Body of pancreas (tissue), 4 donors: ENCODE results near the gene GGA1. TPM values are rescaled to one million over a fixed set of nuclear protein-coding genes. Genes with fewer than 3 reads are reported as not detected.

Source experiments
- ATAC-seq: fragments of 150-250 bp; one replicate; pipeline ENCODE4 v1.9.1; 2016
- DNase-seq, 4 donors: peaks; one replicate each; pipeline ENCODE4 v3.0.0-alpha.2; 2019
- H3K27ac ChIP-seq, 4 donors: fragments of 200-600 bp; sonication (generic); 1 replicate in 3 of 4; 2 replicates in 1 of 4; pipeline versions ENCODE4 v1.5.1 to v1.6.1; 2016 to 2019; ENCODE audit warnings: mild to moderate bottlenecking in 1 of 4, mixed read lengths in 1 of 4, moderate library complexity in 1 of 4
- H3K27me3 ChIP-seq, 2 donors: fragments of 200-600 bp; sonication (generic); one replicate each; pipeline ENCODE4 v1.6.0; 2016; ENCODE audit warnings: mild to moderate bottlenecking in 1 of 2
- H3K36me3 ChIP-seq, 2 donors: fragments of 200-600 bp; sonication (generic); replicated peaks in 1 of 2; 2 replicates each; pipeline ENCODE4 v1.5.1; 2016; ENCODE audit warnings: low read depth in 2 of 2; ENCODE audit not compliant: insufficient read depth in 1 of 2
- H3K4me1 ChIP-seq: fragments of 200-600 bp; sonication (generic); one replicate; pipeline ENCODE4 v1.6.0; 2016
- H3K4me3 ChIP-seq, 2 donors: fragments of 200-600 bp; sonication (generic); 1 replicate in 1 of 2; 2 replicates in 1 of 2; pipeline ENCODE4 v1.5.1; 2016 to 2019
- H3K9me3 ChIP-seq, 3 donors: fragments of 200-600 bp; sonication (generic); 1 replicate in 2 of 3; 2 replicates in 1 of 3; pipeline ENCODE4 v1.5.1; 2016
- CTCF ChIP-seq, 7 experiments: fragments of 450-650 bp in 4 of 7; fragments of 200-600 bp in 3 of 7; sonication (generic) in 3 of 7; IDR thresholded peaks; one replicate each; pipeline ENCODE4 v1.5.1; 2016 to 2019; ENCODE audit warnings: antibody characterized with exemption in 7 of 7
- POLR2A ChIP-seq, 3 donors: fragments of 450-650 bp; IDR thresholded peaks; one replicate each; pipeline ENCODE4 v1.6.1; 2016; ENCODE audit warnings: antibody characterized with exemption in 3 of 3, mild to moderate bottlenecking in 2 of 3
- WGBS, 2 donors: methylation state at CpG; one replicate each; pipeline ENCODE4 v1.1.5; 2017; 5-methylcytosine and 5-hydroxymethylcytosine counted together
- intact Hi-C: fragments of 100-400 bp; cut with DNase I; formaldehyde crosslinking; loops from one replicate; pipeline ENCODE4 v1.15.1; 2023
- total RNA-seq, 2 donors: library from RNA; depleted of rRNA; stranded (reverse); fragments of >200 nt; gene quantifications; one replicate each; pipeline ENCODE4 v1.1.0, GENCODE V29; 2016

GGA1 gene
- total RNA-seq, 2 donors from 2014 or later = 38.4 to 42.5 TPM

- 28 to 38% methylated on average over 14 to 17 of the region's 17 CpGs for WGBS, 2 donors
- no peaks in the 10 kb centered on the region for H3K27me3 ChIP-seq
- H3K36me3 ChIP-seq = peaks cover 0 to 10% of the 10 kb centered on the region in 2 donors
- H3K4me3 ChIP-seq = no peak overlapping the region
- no peak for TF ChIP-seq CTCF (IDR thresholded peaks at IDR 0.05)
- no peak for TF ChIP-seq POLR2A (IDR thresholded peaks at IDR 0.05)
- intact Hi-C loops = no loop called here
- DNase-seq = no peak
- peaks cover 90% of the 10 kb centered on the region for H3K4me1 ChIP-seq
- peak overlapping the region; percentile 99 to 100 (median 99) for H3K27ac ChIP-seq
- ATAC-seq = no peak
- no peaks in the 10 kb centered on the region for H3K9me3 ChIP-seq
Observed at GRCh38 chr22:37565830-37566229, 42.8 kb upstream of the GGA1 start.

DNA sequence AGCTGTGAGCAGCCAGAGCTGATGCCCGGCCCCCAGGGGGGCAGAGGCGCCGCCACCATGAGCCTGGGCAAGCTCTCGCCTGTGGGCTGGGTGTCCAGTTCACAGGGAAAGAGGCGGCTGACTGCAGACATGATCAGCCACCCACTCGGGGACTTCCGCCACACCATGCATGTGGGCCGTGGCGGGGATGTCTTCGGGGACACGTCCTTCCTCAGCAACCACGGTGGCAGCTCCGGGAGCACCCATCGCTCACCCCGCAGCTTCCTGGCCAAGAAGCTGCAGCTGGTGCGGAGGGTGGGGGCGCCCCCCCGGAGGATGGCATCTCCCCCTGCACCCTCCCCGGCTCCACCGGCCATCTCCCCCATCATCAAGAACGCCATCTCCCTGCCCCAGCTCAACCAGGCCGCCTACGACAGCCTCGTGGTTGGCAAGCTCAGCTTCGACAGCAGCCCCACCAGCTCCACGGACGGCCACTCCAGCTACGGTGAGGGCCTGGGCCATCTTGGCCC is 42.3 kb upstream of the GGA1 start:
- peaks cover 95% of the 10 kb centered on the region for H3K4me1 ChIP-seq
- DNase-seq = peak in 1 of 4 donors; percentile 35

DNA sequence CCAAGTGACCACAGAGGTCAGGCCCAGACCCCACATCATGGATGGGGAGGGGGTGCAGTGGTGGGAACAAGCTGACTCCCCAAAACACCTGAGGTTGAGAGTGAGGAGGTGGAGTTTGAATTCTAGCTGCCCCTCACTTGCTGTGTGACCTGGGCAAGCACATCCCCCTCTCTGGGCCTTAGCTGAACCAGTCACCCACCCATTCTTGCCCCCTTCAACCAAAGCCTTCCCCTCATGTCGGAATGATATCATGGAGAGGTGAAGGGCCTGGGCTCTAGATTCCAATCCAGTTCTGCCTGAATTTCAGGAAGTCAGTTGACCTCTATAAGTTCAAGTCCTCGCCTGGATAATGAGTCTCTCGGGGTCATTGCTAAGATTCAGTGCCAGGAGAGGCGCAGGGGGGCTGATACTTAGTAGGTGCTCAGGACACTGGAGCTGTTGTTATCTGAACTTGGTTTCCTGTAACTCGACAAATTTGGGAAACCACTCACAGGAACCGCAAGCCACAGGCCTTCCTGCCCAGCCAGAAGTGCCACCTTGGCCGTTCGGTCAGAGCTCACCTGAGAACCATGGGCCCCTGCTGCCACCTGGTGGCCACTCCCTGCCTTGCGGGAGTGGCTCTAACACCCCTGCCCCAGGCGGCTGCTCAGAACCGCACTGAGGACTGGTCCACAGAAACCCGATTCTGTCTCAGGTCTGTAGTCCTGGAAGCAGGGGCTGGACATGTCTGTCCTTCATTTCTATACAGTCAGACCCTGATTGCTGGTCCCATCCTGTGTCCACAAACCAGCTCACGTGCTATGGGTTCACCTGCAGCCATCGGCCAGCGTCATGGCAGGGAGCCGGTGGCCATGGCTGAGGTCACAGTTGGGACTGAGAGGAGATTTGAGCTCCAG is 41.5 kb upstream of the GGA1 start:
- Histone ChIP-seq H3K27ac (peak overlapping the region; percentile 99 to 100 (median 99)), H3K4me3 (no peak overlapping the region), H3K27me3 (no peaks in the 10 kb centered on the region), H3K4me1 (peaks cover 100% of the 10 kb centered on the region), H3K36me3 (peaks cover 0 to 10% of the 10 kb centered on the region in 2 donors), H3K9me3 (no peaks in the 10 kb centered on the region)
- ATAC-seq = peak; percentile 34
- WGBS, 2 donors = 15 to 36% methylated on average over 4 to 16 of the region's 16 CpGs
- DNase-seq = peak; percentile 92 to 96 (median 94)
- TF ChIP-seq CTCF (IDR thresholded peaks at IDR 0.05) (peak; percentile 94 to 98 (median 97)), POLR2A (IDR thresholded peaks at IDR 0.05) (peak in 2 of 3 donors; percentile 24)
- intact Hi-C loops = no loop called here

More for the DNA sequence above, 42.3 kb upstream of the GGA1 start:
- no peak for ATAC-seq
- Histone ChIP-seq H3K27ac (peak overlapping the region; percentile 99 to 100 (median 99)), H3K27me3 (no peaks in the 10 kb centered on the region), H3K9me3 (no peaks in the 10 kb centered on the region), H3K4me3 (no peak overlapping the region), H3K36me3 (peaks cover 0 to 10% of the 10 kb centered on the region in 2 donors)
- 20 to 23% methylated on average over 1 to 27 of the region's 28 CpGs for WGBS, 2 donors
- intact Hi-C loops = no loop called here
- TF ChIP-seq CTCF (IDR thresholded peaks at IDR 0.05) (no peak), POLR2A (IDR thresholded peaks at IDR 0.05) (no peak)

GRCh38 chr22:37568012-37568411 is 40.6 kb upstream of the GGA1 start:
- WGBS, 2 donors = 51 to 56% methylated on average over 13 to 14 of the region's 15 CpGs
- peaks cover 0 to 10% of the 10 kb centered on the region in 2 donors for H3K36me3 ChIP-seq
- no peaks in the 10 kb centered on the region for H3K27me3 ChIP-seq
- no peaks in the 10 kb centered on the region for H3K9me3 ChIP-seq
- DNase-seq (peak in 1 of 4 donors; percentile 39), ATAC-seq (no peak)
- intact Hi-C loops = no loop called here
- H3K4me3 ChIP-seq = no peak overlapping the region
- peaks cover 97% of the 10 kb centered on the region for H3K4me1 ChIP-seq
- TF ChIP-seq CTCF (IDR thresholded peaks at IDR 0.05) (no peak), POLR2A (IDR thresholded peaks at IDR 0.05) (no peak)
- H3K27ac ChIP-seq = peak overlapping the region; percentile 99 to 100 (median 99)
